Measurements from ENCODE around the gene BRD8.

- TF ChIP-seq POLR2A (IDR thresholded peaks at IDR 0.05) (no peak), CTCF (IDR thresholded peaks at IDR 0.05) (no peak)
Observed at GRCh38 chr5:138138949-138139780, 39.3 kb downstream of the BRD8 start, which contains the start of gene NME5.

Data from esophagus squamous epithelium (tissue), 4 donors.